MCF 10A (cell line): ENCODE measurements around the gene NPFF. TPM values are rescaled to one million over a fixed set of nuclear protein-coding genes. Genes with fewer than 3 reads are reported as not detected.

ENCODE experiments used
- BruUV-seq: library from RNA; stranded (reverse); fragments of 400-500 nt; replicated peaks from 2 replicates; lab custom pipeline; 2021; lab: Mats Ljungman, UMichigan
- CTCF ChIA-PET: fragments of 300-600 bp; sonication (Branson Sonifier 250); formaldehyde crosslinking; extraction: SDS; loops from one replicate; lab custom pipeline; 2021; ENCODE audit warnings: antibody characterized with exemption, inconsistent platforms; lab: Yijun Ruan, JAX
- POLR2A ChIA-PET: fragments of 300-600, 350-650 bp; sonication (Branson Sonifier 250); formaldehyde crosslinking; extraction: SDS; loops from one replicate; lab custom pipeline; 2020; ENCODE audit warnings: antibody characterized with exemption, inconsistent platforms; lab: Yijun Ruan, JAX
- DNase-seq: peaks from one replicate; pipeline ENCODE4 v3.0.0-alpha.2; 2018; ENCODE audit not compliant: unreplicated experiment
- H3K27ac Mint-ChIP-seq: one replicate; pipeline ENCODE4 v1.8.0; 2022; ENCODE audit warnings: mild to moderate bottlenecking, low read depth, mixed read lengths; ENCODE audit not compliant: unreplicated experiment
- H3K27me3 Mint-ChIP-seq: one replicate; pipeline ENCODE4 v1.8.0; 2022; ENCODE audit warnings: mixed read lengths; ENCODE audit not compliant: insufficient read depth, unreplicated experiment
- H3K36me3 Mint-ChIP-seq: one replicate; pipeline ENCODE4 v1.8.0; 2022; ENCODE audit warnings: mild to moderate bottlenecking, moderate library complexity, mixed read lengths; ENCODE audit not compliant: insufficient read depth, unreplicated experiment
- H3K4me1 Mint-ChIP-seq: one replicate; pipeline ENCODE4 v1.8.0; 2022; ENCODE audit warnings: mixed read lengths; ENCODE audit not compliant: insufficient read depth, unreplicated experiment
- H3K4me3 Mint-ChIP-seq: one replicate; pipeline ENCODE4 v1.8.0; 2022; ENCODE audit warnings: mild to moderate bottlenecking, moderate library complexity, mixed read lengths; ENCODE audit not compliant: unreplicated experiment
- H3K9me3 Mint-ChIP-seq: one replicate; pipeline ENCODE4 v1.8.0; 2022; ENCODE audit warnings: mixed read lengths; ENCODE audit not compliant: unreplicated experiment
- CTCF ChIP-seq: fragments of 200-600 bp; IDR thresholded peaks from one replicate; pipeline ENCODE4 v1.8.0; 2022; ENCODE audit warnings: antibody characterized with exemption, mild to moderate bottlenecking; ENCODE audit not compliant: unreplicated experiment
- intact Hi-C: fragments of 100-400 bp; cut with micrococcal nuclease; formaldehyde crosslinking; loops from 2 replicates; pipeline ENCODE4 v1.14.1; 2022
- total RNA-seq: library from RNA; stranded (reverse); gene quantifications from 2 replicates; pipeline ENCODE4 v1.2.3, GENCODE V29; 2022

The NPFF gene
- total RNA-seq, 1 experiment from 2014 or later, result not detected

GRCh38 chr12:53532021-53532420 lies 24.7 kb upstream of the NPFF start:
- Mint-ChIP-seq H3K27me3 (no peaks in the 10 kb centered on the region), H3K4me1 (no peaks in the 10 kb centered on the region), H3K9me3 (no peaks in the 10 kb centered on the region), H3K27ac (peak overlapping the region; percentile 40), H3K36me3 (peaks cover 77% of the 10 kb centered on the region), H3K4me3 (no peak overlapping the region)
- POLR2A ChIA-PET, result interaction anchor here (1.5 kb wide), 1 partner anchor 12 kb away, joined by 4 read pairs; no protein-coding TSS in a partner anchor
- no peak for TF ChIP-seq CTCF
- DNase-seq, result no peak
- CTCF ChIA-PET, result interaction anchor here (0.6 to 1.6 kb wide), 3 partner anchors 11 to 97 kb away, joined by 3 to 4 read pairs (median 3); no protein-coding TSS in a partner anchor
- intact Hi-C loops, result no loop called here
- BruUV-seq, result no TSS peak

GRCh38 chr12:53530920-53531319 lies 23.6 kb upstream of the NPFF start:
- Mint-ChIP-seq H3K27me3 (no peaks in the 10 kb centered on the region), H3K4me3 (no peak overlapping the region), H3K27ac (no peak overlapping the region), H3K9me3 (no peaks in the 10 kb centered on the region), H3K4me1 (no peaks in the 10 kb centered on the region), H3K36me3 (peaks cover 76% of the 10 kb centered on the region)
- ChIA-PET POLR2A (no interaction called here), CTCF (interaction anchor here (1.6 to 1.8 kb wide), 2 partner anchors 12 to 22 kb away, joined by 4 to 6 read pairs; no protein-coding TSS in a partner anchor)
- intact Hi-C loops, result no loop called here
- BruUV-seq, result no TSS peak
- peak; percentile 38 for DNase-seq
- TF ChIP-seq CTCF, result no peak

GRCh38 chr12:53530061-53530460 lies 22.8 kb upstream of the NPFF start:
- H3K9me3 Mint-ChIP-seq, result no peaks in the 10 kb centered on the region
- no peak for TF ChIP-seq CTCF
- H3K4me1 Mint-ChIP-seq, result no peaks in the 10 kb centered on the region
- H3K27ac Mint-ChIP-seq, result no peak overlapping the region
- no TSS peak for BruUV-seq
- no peak overlapping the region for H3K4me3 Mint-ChIP-seq
- H3K36me3 Mint-ChIP-seq, result peaks cover 76% of the 10 kb centered on the region
- ChIA-PET CTCF (interaction anchor here (1.1 to 1.8 kb wide), 2 partner anchors 22 to 216 kb away, joined by 3 to 6 read pairs; no protein-coding TSS in a partner anchor), POLR2A (interaction anchor here (0.7 kb wide), 1 partner anchor 84 kb away, joined by 3 read pairs; no protein-coding TSS in a partner anchor)
- intact Hi-C loops, result no loop called here
- H3K27me3 Mint-ChIP-seq, result no peaks in the 10 kb centered on the region
- no peak for DNase-seq

GRCh38 chr12:53524476-53524875 lies 17.2 kb upstream of the NPFF start:
- H3K36me3 Mint-ChIP-seq, result peaks cover 72% of the 10 kb centered on the region
- no peak overlapping the region for H3K4me3 Mint-ChIP-seq
- POLR2A ChIA-PET, result interaction anchor here (0.9 to 1.3 kb wide), 2 partner anchors 9 to 19 kb away, joined by 3 read pairs; no protein-coding TSS in a partner anchor

More at GRCh38 chr12:53524476-53524875, 17.2 kb upstream of the NPFF start:
- no peak for DNase-seq
- Mint-ChIP-seq H3K27me3 (no peaks in the 10 kb centered on the region), H3K4me1 (no peaks in the 10 kb centered on the region), H3K27ac (no peak overlapping the region), H3K9me3 (no peaks in the 10 kb centered on the region)
- CTCF ChIA-PET, result interaction anchor here (0.9 kb wide), 1 partner anchor 220 kb away, joined by 4 read pairs; no protein-coding TSS in a partner anchor
- intact Hi-C loops, result no loop called here
- no TSS peak for BruUV-seq
- TF ChIP-seq CTCF, result no peak
